HPDE6-E6E7 (cell line): ENCODE measurements around the gene BCL2L1.
"Not testable (repeated sequence)": the region's sequence is repeated elsewhere in the genome, so short reads cannot be mapped to it uniquely, and the experiment has no call there.

Experiments used
- DNase-seq: peaks from one replicate; pipeline ENCODE4 v3.0.0; 2011; ENCODE audit warnings: missing footprints; ENCODE audit errors: extremely low spot score

BCL2L1 gene

DNA sequence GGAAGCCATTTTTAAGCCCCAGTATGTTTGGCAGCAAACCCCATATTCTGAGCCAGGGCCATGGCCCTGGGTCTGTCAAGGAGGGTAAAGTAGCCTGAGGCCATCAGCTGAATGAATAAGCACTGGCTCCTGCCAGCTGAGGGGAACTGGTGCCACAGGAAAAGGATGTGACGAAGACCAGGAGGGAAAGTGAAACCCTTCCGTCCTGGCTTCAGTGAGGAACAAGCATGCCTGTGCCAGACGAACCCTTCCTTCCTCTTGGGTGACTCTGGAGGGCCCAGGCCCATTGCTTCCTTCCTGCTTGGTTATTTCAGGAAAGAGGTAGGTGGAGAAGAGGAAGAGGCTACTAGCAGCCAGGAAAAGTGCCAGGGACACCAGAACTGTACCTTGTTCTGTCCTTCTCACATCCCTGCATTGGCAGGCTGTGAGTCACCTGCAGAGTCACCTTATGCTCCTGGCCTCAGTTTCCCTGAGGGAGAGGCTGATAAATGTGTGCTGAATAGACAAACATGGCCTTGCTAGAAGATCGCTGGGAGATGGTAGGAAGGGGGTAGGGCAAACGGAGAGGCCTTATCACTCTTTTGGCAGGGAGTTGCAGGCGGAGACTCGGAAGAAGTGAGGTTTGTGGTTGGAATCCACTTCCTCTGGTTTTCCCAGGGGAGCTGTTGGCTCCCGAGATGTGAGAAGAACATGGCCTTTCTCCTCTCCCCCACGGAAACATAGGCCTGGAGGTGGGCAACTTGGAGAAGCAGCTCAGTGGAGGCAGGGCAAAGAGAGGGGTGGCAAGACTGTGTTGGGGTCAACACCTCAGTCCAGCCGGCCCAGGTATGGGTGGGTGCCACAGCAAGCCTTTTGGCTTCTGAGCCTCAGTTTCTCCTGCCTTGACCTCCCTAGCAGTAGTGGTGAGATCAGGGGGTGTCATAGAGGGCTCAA is 47.5 kb downstream of the BCL2L1 start:
- peak; percentile 82 for DNase-seq

GRCh38 chr20:31673943-31674463 is 48.7 kb downstream of the BCL2L1 start:
- DNase-seq = no peak

- DNase-seq = no peak
These were observed 49.2 kb downstream of the BCL2L1 start for GRCh38 chr20:31673435-31673834.

DNA sequence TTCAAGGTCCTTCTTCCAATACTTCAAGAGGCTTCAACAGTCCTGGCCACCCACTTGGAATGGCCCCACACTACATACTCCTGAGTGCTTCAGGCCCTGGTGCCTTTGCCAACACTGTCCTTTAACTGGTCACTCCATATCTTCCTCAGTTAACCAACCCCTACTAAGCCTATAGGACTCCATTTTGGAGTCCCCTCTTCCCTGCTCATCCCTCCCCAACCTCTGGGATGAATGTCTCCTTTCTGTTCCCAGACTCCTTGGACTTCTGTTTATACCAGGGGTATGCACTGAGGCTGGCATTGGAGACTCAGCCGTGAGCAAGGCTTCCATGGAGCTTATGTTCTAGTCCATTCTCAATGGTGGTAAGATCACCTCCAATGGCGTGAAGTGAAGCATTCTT is 51.3 kb downstream of the BCL2L1 start:
- DNase-seq = no peak

GRCh38 chr20:31670371-31671228 is 52.1 kb downstream of the BCL2L1 start:
- DNase-seq = no peak

DNA sequence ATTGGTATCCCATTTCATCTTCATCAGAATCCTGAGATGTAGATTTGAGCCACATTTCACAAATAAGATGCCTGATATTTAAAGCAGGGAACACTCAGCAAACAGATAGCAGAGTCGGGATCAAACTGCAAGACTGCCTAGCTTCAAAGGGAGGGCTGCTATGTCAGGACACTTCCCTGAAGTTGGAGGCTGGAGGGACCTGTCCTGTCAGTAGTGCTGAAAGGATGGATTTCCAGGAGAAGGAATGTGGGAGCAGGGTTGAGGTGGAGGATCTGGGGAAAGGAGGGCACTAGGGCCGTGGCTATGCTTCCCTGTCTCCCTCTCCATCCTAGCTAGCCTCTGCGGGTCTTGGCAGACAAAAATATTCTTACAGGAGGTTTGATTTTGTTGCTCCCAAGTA is 52.8 kb downstream of the BCL2L1 start:
- DNase-seq = no peak

DNA sequence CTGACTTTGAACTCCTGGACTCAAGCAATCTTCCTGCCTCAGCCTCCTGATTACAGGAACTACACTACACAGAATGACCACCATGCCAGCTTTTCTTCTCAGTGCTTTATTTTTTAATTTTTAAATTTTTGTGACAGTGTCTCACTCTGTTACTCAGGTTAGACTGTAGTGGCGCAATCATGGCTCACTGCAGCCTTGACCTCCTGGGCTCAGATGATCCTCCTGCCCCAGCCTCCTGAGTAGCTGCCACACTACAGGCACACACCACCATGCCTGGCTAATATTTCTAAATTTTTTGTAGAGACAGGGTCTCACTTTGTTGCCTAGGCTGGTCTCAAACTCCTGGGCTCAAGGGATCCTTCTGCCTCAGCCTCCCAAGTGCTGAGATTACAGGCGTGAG is 53.7 kb downstream of the BCL2L1 start:
- not testable (repeated sequence) for DNase-seq

DNA sequence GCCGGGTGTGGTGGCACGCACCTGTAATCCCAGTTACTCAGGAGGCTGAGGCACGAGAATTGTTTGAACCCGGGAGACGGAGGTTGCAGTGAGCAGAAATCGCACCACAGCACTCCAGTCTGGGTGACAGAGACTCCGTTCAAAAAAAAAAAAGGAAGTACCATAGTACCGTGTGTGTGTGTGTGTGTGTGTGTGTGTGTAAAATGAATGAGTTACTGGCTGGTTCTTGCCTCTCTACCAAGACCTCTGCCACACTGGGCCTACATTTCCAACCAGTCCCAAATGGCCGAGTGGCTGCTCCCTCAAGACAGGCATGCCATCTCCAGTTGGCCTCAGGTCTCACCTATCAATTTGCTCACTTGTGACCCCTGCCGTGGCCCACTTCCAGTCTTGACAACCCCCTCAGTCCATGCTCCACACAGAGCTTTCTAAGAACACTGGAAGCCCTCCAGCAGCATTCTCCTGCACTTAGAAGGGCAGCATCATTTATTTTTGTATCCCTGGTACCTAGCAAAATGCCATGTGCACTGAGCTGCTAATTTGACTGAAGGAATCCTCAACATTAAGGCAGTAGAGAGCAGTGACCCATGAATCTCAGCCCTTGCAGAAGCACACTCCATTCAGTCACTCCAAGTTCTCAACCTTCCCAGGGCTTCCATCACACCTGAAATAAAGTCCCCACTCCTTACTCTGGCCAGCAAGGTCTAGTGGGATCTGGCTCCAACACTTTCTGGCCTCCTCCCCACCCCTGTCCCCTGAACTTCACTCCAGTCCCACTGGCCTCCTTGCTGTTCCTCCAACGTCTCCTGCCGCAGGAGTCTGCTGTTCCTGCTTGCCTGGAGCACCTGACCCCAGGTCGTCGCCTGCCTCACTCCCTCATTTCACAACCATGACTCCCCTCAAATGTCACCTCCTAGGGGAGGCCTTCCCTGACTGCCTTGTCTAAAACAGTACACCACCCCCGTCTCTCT is 55.1 kb downstream of the BCL2L1 start:
- DNase-seq = no peak

DNA sequence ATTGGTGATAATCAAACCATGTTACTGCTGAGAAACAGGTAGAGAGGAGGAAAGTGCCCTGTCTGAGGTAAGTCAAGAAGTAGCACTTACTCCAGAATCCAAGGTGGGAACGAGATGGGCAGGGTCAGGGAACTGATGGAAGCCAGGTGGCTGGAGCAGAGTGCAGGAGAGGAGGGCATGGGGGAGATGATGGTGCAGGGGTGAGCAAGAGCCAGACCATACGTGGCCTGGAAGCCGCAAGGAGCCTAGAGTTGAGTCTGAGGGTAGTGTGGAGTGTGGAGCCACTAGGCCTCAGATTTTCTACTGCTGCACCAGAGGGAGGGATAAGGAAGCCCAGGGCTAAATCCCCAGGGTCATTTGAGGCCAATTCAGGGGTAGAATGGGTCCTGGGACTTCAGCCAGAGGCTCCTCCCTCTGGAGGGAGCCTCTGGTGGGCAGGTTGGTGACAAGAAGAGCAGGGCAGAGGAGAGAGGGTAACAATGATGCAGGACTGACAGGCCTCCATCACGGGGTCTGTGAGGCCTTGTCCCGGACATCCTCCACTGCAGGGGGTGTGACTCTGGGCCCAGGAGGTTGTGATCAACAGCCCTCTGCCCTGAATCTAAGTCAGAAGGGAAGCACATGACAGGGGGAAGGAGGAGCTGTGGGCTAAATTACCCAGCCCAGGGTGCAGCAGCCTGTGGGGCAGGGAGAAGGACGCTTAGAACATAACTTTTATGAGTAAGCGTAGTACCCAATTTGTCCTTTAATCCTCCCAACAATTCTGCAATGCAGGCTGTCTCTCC is 56.2 kb downstream of the BCL2L1 start:
- DNase-seq = no peak

GRCh38 chr20:31665753-31666152 is 56.9 kb downstream of the BCL2L1 start:
- DNase-seq = no peak

DNA sequence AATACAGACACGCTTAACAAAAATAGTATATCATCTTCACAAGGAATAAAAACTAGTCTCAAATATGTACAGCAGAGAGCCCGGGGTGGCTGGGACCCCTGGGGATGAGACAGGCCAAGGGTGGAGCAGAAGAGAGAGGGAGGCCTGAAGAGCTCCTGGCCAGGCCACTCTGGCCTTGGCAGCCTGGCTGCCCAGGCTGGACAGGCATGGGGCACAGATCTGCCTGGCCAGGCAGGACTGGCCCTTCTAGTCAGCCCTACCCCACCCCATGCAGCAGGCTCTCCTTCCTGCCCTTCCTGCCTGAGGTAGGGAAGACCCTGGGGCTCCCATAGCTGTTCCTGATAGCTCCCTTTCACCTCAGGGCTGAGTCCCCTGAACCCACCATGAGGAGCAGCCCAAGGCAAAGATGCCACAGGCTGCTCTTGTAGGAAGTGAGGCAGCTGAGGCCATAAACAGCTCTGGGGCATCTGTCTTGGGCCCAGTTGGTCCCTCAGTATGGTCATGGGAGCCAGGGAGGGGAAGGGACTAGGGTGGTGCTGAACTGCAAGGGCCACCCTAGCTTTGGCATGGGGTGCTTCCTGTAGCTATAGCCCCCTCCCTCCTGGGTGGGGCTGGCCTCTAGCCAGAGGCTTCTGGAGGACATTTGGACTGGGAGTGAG is 57.8 kb downstream of the BCL2L1 start:
- no peak for DNase-seq

DNA sequence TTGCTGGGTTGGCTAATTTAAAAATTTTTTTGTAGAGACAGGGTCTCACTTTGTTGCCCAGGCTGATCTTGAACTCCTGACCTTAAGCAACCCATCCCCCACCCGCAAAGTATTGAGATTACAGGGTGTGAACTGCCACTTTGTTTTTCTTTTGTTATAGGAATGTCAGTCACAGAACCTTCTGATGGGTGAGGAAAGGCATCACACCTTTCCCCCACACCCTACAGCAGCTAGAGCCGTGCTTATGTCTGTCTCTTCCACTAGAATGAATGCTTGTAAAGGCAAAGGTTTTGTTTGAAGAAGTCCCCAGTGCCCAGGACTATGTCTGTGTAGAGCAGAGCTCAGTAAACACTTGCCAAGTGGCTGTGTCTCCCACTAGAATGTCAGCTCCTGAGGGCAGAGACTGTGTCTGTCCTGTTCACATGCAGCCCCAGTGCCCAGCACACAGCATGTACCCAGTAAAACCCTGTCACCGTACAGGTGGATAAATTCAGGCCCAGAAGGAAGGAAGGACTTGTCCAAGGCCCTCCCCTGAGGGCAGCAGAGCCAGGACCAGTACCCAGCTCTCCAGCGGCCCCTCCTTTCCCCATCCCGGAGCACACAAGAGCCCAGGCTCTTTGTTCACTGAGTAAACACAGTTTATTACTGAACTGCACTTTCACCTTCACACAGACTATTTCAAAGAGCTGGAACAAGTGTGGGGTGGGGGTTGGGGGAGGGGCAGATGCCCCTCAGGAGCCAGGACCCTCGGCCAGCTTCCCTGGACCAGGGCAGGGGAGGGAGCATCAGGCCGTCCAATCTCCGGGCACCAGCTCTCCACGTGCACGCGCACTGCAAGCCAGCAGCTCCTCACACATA is 58.6 kb downstream of the BCL2L1 start:
- DNase-seq = no peak

DNA sequence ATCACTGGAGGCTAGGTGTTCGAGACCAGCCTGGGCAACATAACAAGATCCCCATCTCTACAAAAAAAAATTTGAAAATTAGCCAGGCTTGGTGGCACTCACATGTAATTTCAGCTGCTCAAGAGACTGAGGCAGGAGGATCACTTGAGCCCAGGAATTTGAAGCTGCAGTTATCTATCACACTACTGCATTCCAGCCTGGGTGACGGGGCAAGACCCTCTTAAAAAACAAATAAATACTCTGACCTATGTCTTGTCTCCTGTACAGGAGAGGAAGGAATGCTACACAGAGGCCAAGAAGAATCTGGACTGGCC is 59.2 kb downstream of the BCL2L1 start:
- DNase-seq = no peak

- no peak for DNase-seq
These were observed 60.3 kb downstream of the BCL2L1 start for GRCh38 chr20:31662372-31662854.

GRCh38 chr20:31661625-31662371 is 60.9 kb downstream of the BCL2L1 start:
- peak; percentile 95 for DNase-seq

DNA sequence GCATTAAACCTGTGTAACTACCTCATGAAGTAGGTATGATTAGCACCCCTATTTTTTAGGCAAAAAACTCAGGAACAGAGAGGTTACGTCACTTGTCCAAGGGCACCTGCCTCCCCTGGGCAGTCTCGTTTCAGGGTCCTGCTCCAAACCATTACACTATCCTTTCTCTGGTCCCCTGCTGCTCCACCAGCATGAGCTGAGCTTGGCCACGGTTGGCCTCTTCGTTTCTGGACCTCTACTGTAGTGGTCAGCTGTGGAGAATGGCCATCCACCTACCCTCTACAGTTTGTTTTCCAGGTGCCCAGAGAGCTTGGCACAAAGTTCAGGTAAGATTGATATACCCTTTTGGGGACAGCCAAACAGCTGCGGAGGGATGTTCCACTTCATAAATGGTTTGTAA is 68.1 kb downstream of the BCL2L1 start:
- DNase-seq = no peak

DNA sequence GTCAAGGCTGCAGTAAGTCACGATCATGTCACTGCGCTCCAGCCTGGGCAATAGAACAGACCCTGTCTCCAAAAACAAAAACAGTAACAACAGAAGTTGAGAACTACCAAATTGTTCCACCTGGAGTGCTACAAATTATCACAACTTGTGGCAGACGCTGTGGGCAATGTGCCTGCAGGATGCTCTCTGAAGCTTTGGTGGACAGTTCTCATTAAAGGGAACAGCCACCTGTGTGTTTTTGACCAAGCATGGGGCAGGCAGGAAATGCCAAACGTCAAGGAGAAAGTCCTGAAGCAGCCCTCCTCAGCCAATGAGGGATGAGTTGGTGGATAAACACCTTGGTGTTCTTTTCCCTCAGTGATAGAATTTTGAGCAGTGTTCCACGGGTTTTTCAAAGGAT is 69.1 kb downstream of the BCL2L1 start:
- no peak for DNase-seq

- no peak for DNase-seq
These were observed 69.7 kb downstream of the BCL2L1 start for GRCh38 chr20:31652917-31653396.
